GM20431 (cell line): Measurements from ENCODE around the gene CADM1.

Experiments used
- in situ Hi-C: fragments of 300-500 bp; cut with MseI, MboI; formaldehyde crosslinking; loops from one replicate; pipeline ENCODE4 v1.15.0; 2020; ENCODE audit warnings: low sequenced_read_pairs; ENCODE audit not compliant: unreplicated experiment

CADM1 gene

GRCh38 chr11:115453693-115454490, 50.3 kb downstream of the CADM1 start:
- in situ Hi-C loops: no loop called here

- in situ Hi-C loops: no loop called here
Measured at GRCh38 chr11:115452241-115452640, 52.0 kb downstream of the CADM1 start.

- in situ Hi-C loops: no loop called here
Measured at GRCh38 chr11:115450519-115450918, 53.7 kb downstream of the CADM1 start.

- in situ Hi-C loops: no loop called here
Measured at GRCh38 chr11:115447273-115447864, 56.8 kb downstream of the CADM1 start.

GRCh38 chr11:115446214-115446613, 58.0 kb downstream of the CADM1 start:
- in situ Hi-C loops: no loop called here

- in situ Hi-C loops: no loop called here
Measured at GRCh38 chr11:115444542-115444941, 59.7 kb downstream of the CADM1 start.

- in situ Hi-C loops: no loop called here
Measured at GRCh38 chr11:115439969-115440540, 64.2 kb downstream of the CADM1 start.

- in situ Hi-C loops: no loop called here
Measured at GRCh38 chr11:115439385-115439784, 64.8 kb downstream of the CADM1 start.

GRCh38 chr11:115437902-115438575, 66.2 kb downstream of the CADM1 start:
- in situ Hi-C loops: no loop called here

- in situ Hi-C loops: no loop called here
Measured at GRCh38 chr11:115430345-115430744, 73.9 kb downstream of the CADM1 start.

- in situ Hi-C loops: no loop called here
Measured at GRCh38 chr11:115428306-115428705, 75.9 kb downstream of the CADM1 start.

- in situ Hi-C loops: no loop called here
Measured at GRCh38 chr11:115425816-115426215, 78.4 kb downstream of the CADM1 start.

GRCh38 chr11:115425250-115425649, 79.0 kb downstream of the CADM1 start:
- in situ Hi-C loops: no loop called here

GRCh38 chr11:115423728-115424459, 80.3 kb downstream of the CADM1 start:
- in situ Hi-C loops: no loop called here

GRCh38 chr11:115421992-115422689, 82.1 kb downstream of the CADM1 start:
- in situ Hi-C loops: no loop called here

GRCh38 chr11:115421352-115421991, 82.7 kb downstream of the CADM1 start:
- in situ Hi-C loops: no loop called here

GRCh38 chr11:115420505-115420904, 83.7 kb downstream of the CADM1 start:
- in situ Hi-C loops: no loop called here

GRCh38 chr11:115418626-115419025, 85.6 kb downstream of the CADM1 start:
- in situ Hi-C loops: no loop called here

GRCh38 chr11:115418081-115418480, 86.1 kb downstream of the CADM1 start:
- in situ Hi-C loops: no loop called here
